Vagina (tissue), 2 donors: Measurements from ENCODE around the gene C14orf39. TPM values are rescaled to one million over a fixed set of nuclear protein-coding genes. Genes with fewer than 3 reads are reported as not detected.
A peak's percentile ranks its signal among the peaks of the same experiment; 100 is the strongest.

Source experiments
- DNase-seq, 2 donors: peaks; one replicate each; pipeline ENCODE4 v3.0.0-alpha.2; 2017; ENCODE audit errors: extremely low spot score in 2 of 2
- H3K27ac ChIP-seq: fragments of 200-600 bp; sonication (generic); one replicate; pipeline ENCODE4 v1.5.1; 2019
- H3K27me3 ChIP-seq: fragments of 200-600 bp; sonication (generic); one replicate; pipeline ENCODE4 v1.5.1; 2019
- H3K36me3 ChIP-seq, 2 donors: fragments of 200-600 bp; sonication (generic); one replicate each; pipeline ENCODE4 v1.5.1; 2017 to 2019
- H3K4me1 ChIP-seq: fragments of 200-600 bp; sonication (generic); one replicate; pipeline ENCODE4 v1.5.1; 2019
- H3K4me3 ChIP-seq, 2 donors: fragments of 200-600 bp; sonication (generic); 1 replicate in 1 of 2; 2 replicates in 1 of 2; pipeline ENCODE4 v1.5.1; 2016 to 2019
- H3K9me3 ChIP-seq: fragments of 200-600 bp; sonication (generic); one replicate; pipeline ENCODE4 v1.5.1; 2019
- POLR2A ChIP-seq, 2 donors: fragments of 450-650 bp; IDR thresholded peaks; one replicate each; pipeline ENCODE4 v1.6.1; 2017; ENCODE audit warnings: antibody characterized with exemption in 2 of 2, mild to moderate bottlenecking in 2 of 2, moderate library complexity in 2 of 2
- POLR2AphosphoS5 ChIP-seq, 2 donors: sonication (generic); formaldehyde crosslinking; IDR thresholded peaks; one replicate each; pipeline ENCODE4 v1.9.0; 2017; ENCODE audit warnings: antibody characterized with exemption in 2 of 2, mild to moderate bottlenecking in 2 of 2, low read depth in 1 of 2; ENCODE audit not compliant: insufficient read depth in 1 of 2
- intact Hi-C: fragments of 100-400 bp; cut with DNase I; formaldehyde crosslinking; loops from one replicate; pipeline ENCODE4 v1.15.1; 2023
- total RNA-seq: library from RNA; depleted of rRNA; stranded (reverse); fragments of >200 nt; gene quantifications from one replicate; pipeline ENCODE4 v1.2.3, GENCODE V29; 2016
- TF ChIP-seq, protein P1 (sequence below), 3 experiments: fragments of 450-650 bp in 2 of 3; fragments of 200-600 bp in 1 of 3; sonication (generic) in 1 of 3; IDR thresholded peaks; one replicate each; pipeline ENCODE4 v1.5.1; 2017 to 2019; ENCODE audit warnings: antibody characterized with exemption in 3 of 3, mild to moderate bottlenecking in 2 of 3, moderate library complexity in 2 of 3

Gene C14orf39, protein sequence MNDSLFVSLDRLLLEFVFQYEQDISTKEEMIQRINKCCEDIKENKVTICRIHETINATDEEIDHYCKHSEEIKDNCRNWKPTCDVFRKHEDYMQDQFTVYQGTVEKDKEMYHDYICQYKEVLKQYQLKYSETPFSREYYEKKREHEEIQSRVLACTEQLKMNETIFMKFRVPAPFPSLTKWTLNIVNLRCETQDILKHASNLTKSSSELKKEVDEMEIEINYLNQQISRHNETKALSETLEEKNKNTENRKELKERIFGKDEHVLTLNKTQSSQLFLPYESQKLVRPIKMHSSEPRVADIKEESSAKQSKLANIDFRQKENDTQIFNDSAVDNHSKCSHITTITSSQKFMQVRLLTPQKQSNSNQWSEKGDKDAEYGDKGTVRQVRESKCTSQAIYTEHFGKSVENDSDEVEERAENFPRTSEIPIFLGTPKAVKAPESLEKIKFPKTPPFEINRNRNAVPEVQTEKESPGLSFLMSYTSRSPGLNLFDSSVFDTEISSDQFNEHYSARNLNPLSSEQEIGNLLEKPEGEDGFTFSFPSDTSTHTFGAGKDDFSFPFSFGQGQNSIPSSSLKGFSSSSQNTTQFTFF
- not detected for total RNA-seq

DNA sequence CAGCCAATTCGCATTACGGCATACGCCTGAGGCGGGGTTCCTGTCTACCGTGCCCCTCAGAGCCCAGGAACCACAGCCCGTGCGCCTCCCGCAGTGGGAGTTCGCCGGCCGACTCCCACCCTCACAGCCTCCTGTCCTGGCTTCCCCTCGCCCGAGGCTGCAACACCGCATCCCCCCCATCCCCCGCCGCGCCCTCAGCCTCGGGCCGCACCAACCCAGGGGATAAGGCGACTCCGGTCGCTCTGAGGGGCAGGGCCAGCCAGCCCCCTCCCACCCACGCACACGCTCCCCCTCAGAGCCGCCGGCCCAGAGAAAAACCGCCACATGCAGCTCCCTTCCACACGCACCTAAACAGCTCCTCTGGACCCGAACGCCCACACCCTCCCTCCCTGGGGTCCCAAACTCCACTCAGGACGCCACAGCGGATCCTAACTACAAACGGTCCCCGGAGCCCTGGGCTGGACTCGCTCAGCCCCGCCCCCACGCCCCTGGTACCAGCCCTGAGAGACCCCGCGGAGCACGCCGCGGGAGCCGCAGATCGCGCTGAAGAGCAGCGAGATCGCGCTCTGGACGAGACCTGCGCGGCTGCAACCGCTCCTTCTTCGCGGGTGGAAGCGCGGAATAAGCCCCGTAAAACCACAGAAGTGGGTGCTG is at the start of gene C14orf39:
TSS of gene C14orf39 (minus strand) at position 466 of the 654 bp plus-strand sequence. CDS start 985 bp downstream, outside the sequence.
- intact Hi-C loops = no loop called here
- TF ChIP-seq, protein P1, sequence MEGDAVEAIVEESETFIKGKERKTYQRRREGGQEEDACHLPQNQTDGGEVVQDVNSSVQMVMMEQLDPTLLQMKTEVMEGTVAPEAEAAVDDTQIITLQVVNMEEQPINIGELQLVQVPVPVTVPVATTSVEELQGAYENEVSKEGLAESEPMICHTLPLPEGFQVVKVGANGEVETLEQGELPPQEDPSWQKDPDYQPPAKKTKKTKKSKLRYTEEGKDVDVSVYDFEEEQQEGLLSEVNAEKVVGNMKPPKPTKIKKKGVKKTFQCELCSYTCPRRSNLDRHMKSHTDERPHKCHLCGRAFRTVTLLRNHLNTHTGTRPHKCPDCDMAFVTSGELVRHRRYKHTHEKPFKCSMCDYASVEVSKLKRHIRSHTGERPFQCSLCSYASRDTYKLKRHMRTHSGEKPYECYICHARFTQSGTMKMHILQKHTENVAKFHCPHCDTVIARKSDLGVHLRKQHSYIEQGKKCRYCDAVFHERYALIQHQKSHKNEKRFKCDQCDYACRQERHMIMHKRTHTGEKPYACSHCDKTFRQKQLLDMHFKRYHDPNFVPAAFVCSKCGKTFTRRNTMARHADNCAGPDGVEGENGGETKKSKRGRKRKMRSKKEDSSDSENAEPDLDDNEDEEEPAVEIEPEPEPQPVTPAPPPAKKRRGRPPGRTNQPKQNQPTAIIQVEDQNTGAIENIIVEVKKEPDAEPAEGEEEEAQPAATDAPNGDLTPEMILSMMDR (IDR thresholded peaks at IDR 0.05) = no peak
- TF ChIP-seq POLR2AphosphoS5 (IDR thresholded peaks at IDR 0.05; ENCODE audit: insufficient read depth in 1 of 2, low read depth in 1 of 2) (no peak), POLR2A (IDR thresholded peaks at IDR 0.05) (no peak)
- peaks cover 10% of the 10 kb centered on the region for H3K27me3 ChIP-seq
- H3K4me1 ChIP-seq = peaks cover 10% of the 10 kb centered on the region
- DNase-seq = no peak
- H3K4me3 ChIP-seq = peak within 1 kb of the TSS in 1 of 2 donors; percentile 31
- no peaks in the 10 kb centered on the region for H3K36me3 ChIP-seq
- no peaks in the 10 kb centered on the region for H3K9me3 ChIP-seq
- H3K27ac ChIP-seq = no peak within 1 kb of the TSS

DNA sequence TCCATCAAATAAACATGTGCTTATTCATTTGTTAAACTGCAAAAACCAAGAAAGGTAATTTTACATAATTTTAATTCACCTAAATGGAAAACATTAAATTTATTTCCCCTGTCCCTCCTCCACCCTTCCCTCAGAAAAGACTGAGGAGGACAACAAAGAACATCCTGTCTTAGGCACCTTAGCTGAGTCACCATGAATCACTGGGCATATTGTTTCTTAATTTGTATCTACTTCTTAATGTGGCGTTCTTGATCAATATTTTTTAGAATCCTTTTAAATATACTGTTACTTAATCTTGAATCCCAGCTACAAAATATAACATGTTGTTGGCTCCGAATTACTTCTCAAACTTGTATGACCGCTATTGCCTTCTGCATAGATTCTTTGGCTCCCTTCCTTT is 46.6 kb upstream of the C14orf39 start:
- H3K4me3 ChIP-seq = no peak overlapping the region
- no peak overlapping the region for H3K27ac ChIP-seq
- no peaks in the 10 kb centered on the region for H3K4me1 ChIP-seq
- intact Hi-C loops = no loop called here
- no peaks in the 10 kb centered on the region for H3K27me3 ChIP-seq
- DNase-seq = no peak
- no peaks in the 10 kb centered on the region for H3K36me3 ChIP-seq
- H3K9me3 ChIP-seq = no peaks in the 10 kb centered on the region
- no peak for TF ChIP-seq POLR2AphosphoS5 (IDR thresholded peaks at IDR 0.05; ENCODE audit: insufficient read depth in 1 of 2, low read depth in 1 of 2)
- TF ChIP-seq, protein P1 (IDR thresholded peaks at IDR 0.05) = no peak
- TF ChIP-seq POLR2A (IDR thresholded peaks at IDR 0.05) = no peak

DNA sequence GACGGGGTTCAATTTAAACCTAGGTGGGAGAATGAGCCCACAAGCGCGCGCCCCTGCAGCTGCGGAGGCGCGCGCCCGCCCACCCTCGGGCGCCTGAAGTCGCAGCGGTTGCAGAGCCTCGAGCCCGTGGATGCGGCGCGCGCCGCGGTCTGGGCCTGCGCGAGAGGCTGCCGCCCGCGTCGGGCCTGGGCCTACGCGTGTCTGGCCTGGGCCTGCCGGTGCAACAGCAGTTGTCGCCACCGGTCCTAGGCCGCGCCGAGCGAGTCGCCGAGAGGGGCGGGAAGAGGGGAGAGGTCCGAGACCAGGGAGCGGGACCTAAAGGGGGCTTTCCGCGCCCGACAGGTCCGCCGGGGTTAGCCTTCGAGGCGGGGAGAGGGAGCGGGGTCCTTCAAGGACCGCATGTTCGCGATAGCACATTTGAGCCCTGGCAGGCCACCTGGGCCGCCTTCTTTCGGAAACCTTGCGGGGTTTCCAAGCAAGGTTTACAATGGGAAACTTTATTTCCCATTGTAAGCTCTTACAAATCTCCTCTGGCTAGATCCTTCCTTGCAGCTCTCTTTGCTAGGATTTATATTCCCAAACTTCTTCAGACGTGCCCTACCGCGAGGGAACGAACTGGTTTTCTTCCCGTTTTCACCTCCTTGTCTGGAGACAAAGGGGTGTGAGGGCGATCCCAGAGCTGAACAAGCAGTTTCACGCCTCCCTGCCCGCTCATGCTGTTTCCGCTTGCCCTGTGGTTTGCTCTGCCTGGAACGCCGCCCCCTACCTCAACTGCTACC is 29.8 kb upstream of the C14orf39 start:
- Histone ChIP-seq H3K9me3 (no peaks in the 10 kb centered on the region), H3K4me3 (peak overlapping the region in 1 of 2 donors; percentile 38), H3K4me1 (peaks cover 23% of the 10 kb centered on the region), H3K36me3 (no peaks in the 10 kb centered on the region), H3K27me3 (peaks cover 10% of the 10 kb centered on the region), H3K27ac (no peak overlapping the region)
- no peak for TF ChIP-seq POLR2AphosphoS5 (IDR thresholded peaks at IDR 0.05; ENCODE audit: insufficient read depth in 1 of 2, low read depth in 1 of 2)
- TF ChIP-seq POLR2A (IDR thresholded peaks at IDR 0.05) = no peak
- TF ChIP-seq, protein P1 (IDR thresholded peaks at IDR 0.05) = no peak
- intact Hi-C loops = no loop called here
- no peak for DNase-seq

DNA sequence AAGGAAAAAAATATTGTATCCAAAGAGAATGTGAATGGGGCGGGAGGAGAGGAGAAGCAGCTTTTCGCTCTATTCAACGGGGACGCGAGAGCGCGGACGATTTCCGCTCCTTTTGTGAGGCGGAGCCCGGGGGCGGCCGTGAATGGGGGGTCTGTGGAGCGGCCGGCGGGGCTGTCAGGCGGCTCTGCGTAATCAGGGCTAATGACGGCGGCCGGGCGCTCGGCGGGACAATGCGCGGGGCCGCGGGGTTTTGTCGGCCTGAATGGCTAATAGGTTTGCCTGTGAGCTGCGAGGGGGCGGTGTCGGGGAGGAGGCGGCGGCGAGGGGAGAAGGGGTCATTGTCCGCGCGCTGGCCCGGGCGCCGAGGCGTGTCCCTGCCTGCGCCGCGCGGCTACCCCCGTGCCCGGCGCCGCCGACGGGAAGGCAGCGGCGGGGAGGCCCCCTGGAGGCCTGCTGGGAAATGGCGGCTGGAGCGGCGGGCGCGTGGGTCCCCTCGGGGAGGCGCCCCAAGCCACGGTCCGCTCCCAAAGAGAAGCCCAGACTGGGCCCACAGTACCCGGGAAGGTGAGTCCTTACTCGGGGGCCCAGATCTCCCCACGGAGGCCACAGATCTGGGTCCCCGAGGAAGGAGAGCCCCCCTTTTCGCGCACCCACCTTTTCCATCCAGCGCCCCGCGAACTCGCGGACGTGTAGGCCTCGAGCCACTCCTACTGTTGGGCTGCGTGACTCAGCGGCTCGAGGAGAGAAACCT is 29.1 kb upstream of the C14orf39 start:
- H3K27me3 ChIP-seq = peaks cover 10% of the 10 kb centered on the region
- DNase-seq = no peak
- intact Hi-C loops = no loop called here
- TF ChIP-seq, protein P1 (IDR thresholded peaks at IDR 0.05) = no peak
- no peak for TF ChIP-seq POLR2AphosphoS5 (IDR thresholded peaks at IDR 0.05; ENCODE audit: insufficient read depth in 1 of 2, low read depth in 1 of 2)
- no peak for TF ChIP-seq POLR2A (IDR thresholded peaks at IDR 0.05)
- no peaks in the 10 kb centered on the region for H3K9me3 ChIP-seq
- H3K4me1 ChIP-seq = peaks cover 30% of the 10 kb centered on the region
- H3K36me3 ChIP-seq = no peaks in the 10 kb centered on the region
- H3K4me3 ChIP-seq = peak overlapping the region; percentile 30 to 38
- H3K27ac ChIP-seq = no peak overlapping the region
